ENCODE measurements around the gene CTNND2.

- no peak for TF ChIP-seq CTCF (conservative IDR thresholded peaks at IDR 0.05 in 1 of 2, IDR thresholded peaks at IDR 0.05 in 1 of 2; ENCODE audit: extremely low read depth in 1 of 2, insufficient read depth in 1 of 2, low read depth in 1 of 2, low read length in 2 of 2)
- no peak for TF ChIP-seq EZH2 (IDR thresholded peaks at IDR 0.05; ENCODE audit: borderline replicate concordance, low read length)
Observed at GRCh38 chr5:11573140-11573992, 330.9 kb downstream of the CTNND2 start.
